Hepatocyte (in vitro differentiated cells): ENCODE measurements around the gene PTPRN2. TPM values are rescaled to one million over a fixed set of nuclear protein-coding genes. Genes with fewer than 3 reads are reported as not detected.

Experiments used
- DNase-seq: peaks from one replicate; pipeline ENCODE4 v3.0.0-alpha.2; 2016; ENCODE audit warnings: low spot score
- H2AFZ ChIP-seq: fragments of 200-600 bp; sonication (generic); 2 replicates; pipeline ENCODE4 v1.6.0; 2016; ENCODE audit warnings: antibody characterized with exemption, mild to moderate bottlenecking
- H3K27ac ChIP-seq: fragments of 200-600 bp; sonication (generic); 2 replicates; pipeline ENCODE4 v1.5.1; 2016; ENCODE audit warnings: mild to moderate bottlenecking
- H3K27me3 ChIP-seq: fragments of 200-600 bp; sonication (generic); 2 replicates; pipeline ENCODE4 v1.6.1; 2016
- H3K36me3 ChIP-seq: fragments of 200-600 bp; sonication (generic); replicated peaks from 2 replicates; pipeline ENCODE4 v1.5.1; 2016; ENCODE audit warnings: low read depth; ENCODE audit not compliant: insufficient read depth
- H3K4me1 ChIP-seq: fragments of 200-600 bp; sonication (generic); 2 replicates; pipeline ENCODE4 v1.5.1; 2016; ENCODE audit warnings: mild to moderate bottlenecking, moderate library complexity; ENCODE audit not compliant: insufficient read depth
- H3K4me2 ChIP-seq: fragments of 200-600 bp; sonication (generic); 2 replicates; pipeline ENCODE4 v1.6.0; 2016
- H3K4me3 ChIP-seq: fragments of 200-600 bp; sonication (generic); 2 replicates; pipeline ENCODE4 v1.5.1; 2016; ENCODE audit warnings: mild to moderate bottlenecking
- H3K79me2 ChIP-seq: fragments of 200-600 bp; sonication (generic); 2 replicates; pipeline ENCODE4 v1.6.0; 2017; ENCODE audit warnings: mild to moderate bottlenecking
- H3K9me2 ChIP-seq: fragments of 200-600 bp; sonication (generic); replicated peaks from 2 replicates; pipeline ENCODE4 v1.6.0; 2017; ENCODE audit warnings: mild to moderate bottlenecking; ENCODE audit not compliant: insufficient read depth
- H3K9me3 ChIP-seq: fragments of 200-600 bp; sonication (generic); 2 replicates; pipeline ENCODE4 v1.5.1; 2016; ENCODE audit warnings: low read depth, mild to moderate bottlenecking
- H4K20me1 ChIP-seq: fragments of 200-600 bp; sonication (generic); 2 replicates; pipeline ENCODE4 v1.6.0; 2016; ENCODE audit warnings: mild to moderate bottlenecking; ENCODE audit not compliant: insufficient read depth, poor library complexity, severe bottlenecking
- CTCF ChIP-seq: fragments of 200-600 bp; sonication (generic); IDR thresholded peaks from 2 replicates; pipeline ENCODE4 v1.5.1; 2016; ENCODE audit warnings: antibody characterized with exemption, mild to moderate bottlenecking; ENCODE audit not compliant: poor library complexity
- EZH2 ChIP-seq: fragments of 200-600 bp; sonication (generic); IDR thresholded peaks from 2 replicates; pipeline ENCODE4 v1.6.1; 2016; ENCODE audit warnings: antibody characterized with exemption, mild to moderate bottlenecking, borderline replicate concordance
- EZH2phosphoT487 ChIP-seq: fragments of 200-600 bp; sonication (generic); IDR thresholded peaks from one replicate; pipeline ENCODE4 v1.6.1; 2018; ENCODE audit warnings: antibody characterized with exemption, mild to moderate bottlenecking, low read depth, moderate library complexity; ENCODE audit not compliant: unreplicated experiment, severe bottlenecking
- WGBS: methylation state at CpG from one replicate; pipeline ENCODE4 v1.1.6; 2016; ENCODE audit warnings: low lambda C conversion rate; ENCODE audit errors: missing lambda C conversion rate; 5-methylcytosine and 5-hydroxymethylcytosine counted together
- polyA plus RNA-seq: library from polyadenylated mRNA; unstranded; fragments of >200 nt; fragmentation: Nextera tagmentation; extraction: Ambion mirVana; gene quantifications from 2 replicates; pipeline ENCODE4 v1.2.1, GENCODE V29; 2016
- total RNA-seq: library from RNA; depleted of rRNA; stranded (reverse); fragments of >200 nt; gene quantifications from 2 replicates; pipeline ENCODE4 v1.2.3, GENCODE V29; 2014

The PTPRN2 gene
- total and polyA plus RNA-seq, 2 experiments from 2014 or later: 2.1 to 3.3 TPM

- peaks cover 6% of the 10 kb centered on the region for H3K4me1 ChIP-seq
- TF ChIP-seq EZH2phosphoT487: no peak
- TF ChIP-seq EZH2: no peak
- TF ChIP-seq CTCF: no peak
- H3K27ac ChIP-seq: no peak overlapping the region
- no peaks in the 10 kb centered on the region for H3K27me3 ChIP-seq
- H3K9me2 ChIP-seq: no peaks in the 10 kb centered on the region
- H3K4me3 ChIP-seq: no peak overlapping the region
- WGBS: 92% methylated on average over 8 of the region's 12 CpGs
- no peak overlapping the region for H3K4me2 ChIP-seq
- H3K9me3 ChIP-seq: no peaks in the 10 kb centered on the region
- no peaks in the 10 kb centered on the region for H4K20me1 ChIP-seq
- DNase-seq: no peak
- H3K36me3 ChIP-seq: no peaks in the 10 kb centered on the region
- H2AFZ ChIP-seq: no peak overlapping the region
- no peaks in the 10 kb centered on the region for H3K79me2 ChIP-seq
Observed at GRCh38 chr7:158266426-158266816, 321.2 kb downstream of the PTPRN2 start.

- H3K79me2 ChIP-seq: no peaks in the 10 kb centered on the region
- no peaks in the 10 kb centered on the region for H3K9me2 ChIP-seq
- no peak overlapping the region for H2AFZ ChIP-seq
- no peaks in the 10 kb centered on the region for H3K36me3 ChIP-seq
- H3K27ac ChIP-seq: no peak overlapping the region
- no peaks in the 10 kb centered on the region for H3K9me3 ChIP-seq
- peaks cover 6% of the 10 kb centered on the region for H3K4me1 ChIP-seq
- no peaks in the 10 kb centered on the region for H3K27me3 ChIP-seq
- H3K4me3 ChIP-seq: no peak overlapping the region
- WGBS: 94% methylated on average over 11 of the region's 11 CpGs
- TF ChIP-seq CTCF (no peak), EZH2 (no peak), EZH2phosphoT487 (no peak)
- no peak overlapping the region for H3K4me2 ChIP-seq
- no peaks in the 10 kb centered on the region for H4K20me1 ChIP-seq
- DNase-seq: no peak
Observed at GRCh38 chr7:158265743-158266080, 321.9 kb downstream of the PTPRN2 start.

GRCh38 chr7:158264881-158265742 lies 322.5 kb downstream of the PTPRN2 start:
- no peak overlapping the region for H3K4me3 ChIP-seq
- no peaks in the 10 kb centered on the region for H3K9me3 ChIP-seq
- no peaks in the 10 kb centered on the region for H3K27me3 ChIP-seq
- H2AFZ ChIP-seq: no peak overlapping the region
- peaks cover 6% of the 10 kb centered on the region for H3K4me1 ChIP-seq
- H3K4me2 ChIP-seq: no peak overlapping the region
- WGBS: 95% methylated on average over 13 of the region's 13 CpGs
- H4K20me1 ChIP-seq: no peaks in the 10 kb centered on the region
- no peak for DNase-seq
- peak overlapping the region; percentile 47 for H3K27ac ChIP-seq
- H3K79me2 ChIP-seq: no peaks in the 10 kb centered on the region
- no peaks in the 10 kb centered on the region for H3K36me3 ChIP-seq
- H3K9me2 ChIP-seq: no peaks in the 10 kb centered on the region
- TF ChIP-seq EZH2: no peak

- H3K27me3 ChIP-seq: no peaks in the 10 kb centered on the region
- no peak overlapping the region for H3K4me3 ChIP-seq
- no peaks in the 10 kb centered on the region for H3K36me3 ChIP-seq
- H3K27ac ChIP-seq: peak overlapping the region; percentile 47
- no peak overlapping the region for H2AFZ ChIP-seq
- peak; percentile 61 for DNase-seq
- H3K9me3 ChIP-seq: no peaks in the 10 kb centered on the region
- H3K4me1 ChIP-seq: peaks cover 6% of the 10 kb centered on the region
- H4K20me1 ChIP-seq: no peaks in the 10 kb centered on the region
- H3K4me2 ChIP-seq: peak overlapping the region; percentile 57
- 76% methylated on average over 25 of the region's 25 CpGs for WGBS
- TF ChIP-seq CTCF: no peak
- TF ChIP-seq EZH2phosphoT487: no peak
- no peak for TF ChIP-seq EZH2
- H3K9me2 ChIP-seq: no peaks in the 10 kb centered on the region
- no peaks in the 10 kb centered on the region for H3K79me2 ChIP-seq
Observed at GRCh38 chr7:158263964-158264748, 323.5 kb downstream of the PTPRN2 start.
